Measurements from ENCODE around the gene HEMK1.

The HEMK1 gene

GRCh38 chr3:50551681-50552435 is 17.5 kb upstream of the HEMK1 start:
- TF ChIP-seq EZH2phosphoT487 (IDR thresholded peaks at IDR 0.05; ENCODE audit: borderline replicate concordance, low read length) = no peak
- TF ChIP-seq CTCF (IDR thresholded peaks at IDR 0.05; ENCODE audit: low read depth, low read length, poor library complexity, severe bottlenecking) = no peak
- Histone ChIP-seq H3K4me2 (ENCODE audit: low read length) (no peak overlapping the region), H3F3A (ENCODE audit: control insufficient read depth, insufficient read depth) (no peaks in the 10 kb centered on the region), H3K36me3 (ENCODE audit: control insufficient read depth, low read length) (no peaks in the 10 kb centered on the region), H3K4me1 (ENCODE audit: control insufficient read depth, low read length) (no peaks in the 10 kb centered on the region), H3K9me2 (replicated peaks; ENCODE audit: control insufficient read depth, low read length) (no peaks in the 10 kb centered on the region), H3K27ac (ENCODE audit: low read depth, low read length) (no peak overlapping the region), H4K20me1 (ENCODE audit: control insufficient read depth, insufficient read depth, low read depth, low read length) (no peaks in the 10 kb centered on the region), H3K9me3 (ENCODE audit: control insufficient read depth, insufficient read depth, low read length) (no peaks in the 10 kb centered on the region), H3K4me3 (ENCODE audit: low read length) (no peak overlapping the region), H3K27me3 (ENCODE audit: control insufficient read depth, low read length) (peaks cover 5% of the 10 kb centered on the region; the same call in 1 of the 2 replicates), H3K79me2 (ENCODE audit: control insufficient read depth, low read length) (no peaks in the 10 kb centered on the region)

GRCh38 chr3:50552598-50552997 is 16.7 kb upstream of the HEMK1 start:
- Histone ChIP-seq H3K9me3 (ENCODE audit: control insufficient read depth, insufficient read depth, low read length) (no peaks in the 10 kb centered on the region), H3K9me2 (replicated peaks; ENCODE audit: control insufficient read depth, low read length) (no peaks in the 10 kb centered on the region), H4K20me1 (ENCODE audit: control insufficient read depth, insufficient read depth, low read depth, low read length) (no peaks in the 10 kb centered on the region), H3K4me2 (ENCODE audit: low read length) (no peak overlapping the region), H3K27ac (ENCODE audit: low read depth, low read length) (no peak overlapping the region), H3F3A (ENCODE audit: control insufficient read depth, insufficient read depth) (no peaks in the 10 kb centered on the region), H3K4me1 (ENCODE audit: control insufficient read depth, low read length) (no peaks in the 10 kb centered on the region), H3K36me3 (ENCODE audit: control insufficient read depth, low read length) (no peaks in the 10 kb centered on the region), H3K79me2 (ENCODE audit: control insufficient read depth, low read length) (no peaks in the 10 kb centered on the region), H3K27me3 (ENCODE audit: control insufficient read depth, low read length) (peaks cover 8% of the 10 kb centered on the region; the same call in 1 of the 2 replicates), H3K4me3 (ENCODE audit: low read length) (no peak overlapping the region)
- no peak for TF ChIP-seq EZH2phosphoT487 (IDR thresholded peaks at IDR 0.05; ENCODE audit: borderline replicate concordance, low read length)
- TF ChIP-seq CTCF (IDR thresholded peaks at IDR 0.05; ENCODE audit: low read depth, low read length, poor library complexity, severe bottlenecking) = no peak

GRCh38 chr3:50554553-50554952 is 14.8 kb upstream of the HEMK1 start:
- Histone ChIP-seq H3K79me2 (ENCODE audit: control insufficient read depth, low read length) (no peaks in the 10 kb centered on the region), H4K20me1 (ENCODE audit: control insufficient read depth, insufficient read depth, low read depth, low read length) (no peaks in the 10 kb centered on the region), H3K9me2 (replicated peaks; ENCODE audit: control insufficient read depth, low read length) (no peaks in the 10 kb centered on the region), H3K27me3 (ENCODE audit: control insufficient read depth, low read length) (peaks cover 8% of the 10 kb centered on the region; the same call in 1 of the 2 replicates), H3K27ac (ENCODE audit: low read depth, low read length) (no peak overlapping the region), H3K36me3 (ENCODE audit: control insufficient read depth, low read length) (no peaks in the 10 kb centered on the region), H3K4me1 (ENCODE audit: control insufficient read depth, low read length) (no peaks in the 10 kb centered on the region), H3K4me3 (ENCODE audit: low read length) (no peak overlapping the region), H3K9me3 (ENCODE audit: control insufficient read depth, insufficient read depth, low read length) (no peaks in the 10 kb centered on the region), H3K4me2 (ENCODE audit: low read length) (no peak overlapping the region), H3F3A (ENCODE audit: control insufficient read depth, insufficient read depth) (no peaks in the 10 kb centered on the region)
- no peak for TF ChIP-seq CTCF (IDR thresholded peaks at IDR 0.05; ENCODE audit: low read depth, low read length, poor library complexity, severe bottlenecking)
- TF ChIP-seq EZH2phosphoT487 (IDR thresholded peaks at IDR 0.05; ENCODE audit: borderline replicate concordance, low read length) = no peak

Measured in DOHH2 (cell line).